ENCODE measurements around the gene RHBDF1.

The RHBDF1 gene

DNA sequence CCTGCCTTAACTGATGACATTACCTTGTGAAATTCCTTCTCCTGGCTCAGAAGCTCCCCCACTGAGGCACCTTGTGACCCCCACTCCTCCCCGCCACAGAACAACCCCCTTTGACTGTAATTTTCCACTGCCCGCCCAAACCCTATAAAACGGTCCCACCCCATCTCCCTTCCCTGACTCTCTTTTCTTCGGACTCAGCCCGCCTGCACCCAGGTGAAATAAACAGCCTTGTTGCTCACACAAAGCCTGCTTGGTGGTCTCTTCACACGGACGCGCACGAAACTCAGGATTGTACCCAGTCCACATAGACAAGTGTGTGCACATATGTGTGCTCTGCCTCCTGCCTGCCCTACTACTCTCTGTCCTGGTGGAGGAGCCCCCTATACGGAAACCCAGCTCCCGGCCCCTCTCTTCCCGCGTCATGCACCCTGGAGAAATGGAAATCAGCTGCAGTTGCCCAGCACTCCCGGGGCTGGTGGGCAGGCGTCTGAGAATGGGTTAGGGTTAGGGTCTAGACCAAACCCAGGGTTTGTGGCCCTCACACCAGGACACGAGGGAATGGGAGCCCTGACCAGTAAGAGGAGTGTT is 2.4 kb upstream of the RHBDF1 start:
- FAIRE-seq (no peak), DNase-seq (ENCODE audit: low spot score) (no peak)

DNA sequence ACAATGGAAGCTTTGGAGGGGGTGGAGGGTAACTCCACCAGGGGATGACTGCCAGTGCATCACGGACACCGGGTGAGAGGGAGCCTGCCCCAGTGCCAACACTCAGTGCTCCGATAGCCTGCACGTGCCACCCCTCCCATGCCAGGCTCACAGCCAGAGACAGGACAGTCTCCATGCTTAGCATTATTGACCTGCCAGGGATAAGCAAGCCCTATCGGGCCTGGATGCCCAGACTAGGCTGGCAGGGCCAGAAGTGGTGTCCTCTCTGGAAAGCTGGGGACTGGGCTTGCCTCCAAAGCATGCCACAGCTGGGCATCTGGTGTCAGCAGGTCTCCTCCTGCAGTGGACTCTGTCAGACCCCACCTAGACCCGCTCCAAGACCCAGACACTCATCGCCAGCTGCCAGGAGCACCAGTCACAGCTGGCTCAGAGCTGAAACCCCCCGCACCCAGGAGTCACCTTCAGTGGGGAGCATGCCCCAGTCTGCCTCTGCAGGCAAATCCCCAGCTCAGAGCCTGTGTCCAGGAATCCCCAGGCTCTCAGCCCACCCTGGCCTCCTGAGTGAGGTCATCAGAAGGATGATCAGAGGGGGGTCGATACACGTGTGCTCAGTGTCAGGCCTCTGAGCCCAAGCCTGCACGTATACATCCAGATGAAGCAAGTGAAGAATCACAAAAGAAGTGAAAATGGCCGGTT is 1.8 kb upstream of the RHBDF1 start:
- no peak for FAIRE-seq

DNA sequence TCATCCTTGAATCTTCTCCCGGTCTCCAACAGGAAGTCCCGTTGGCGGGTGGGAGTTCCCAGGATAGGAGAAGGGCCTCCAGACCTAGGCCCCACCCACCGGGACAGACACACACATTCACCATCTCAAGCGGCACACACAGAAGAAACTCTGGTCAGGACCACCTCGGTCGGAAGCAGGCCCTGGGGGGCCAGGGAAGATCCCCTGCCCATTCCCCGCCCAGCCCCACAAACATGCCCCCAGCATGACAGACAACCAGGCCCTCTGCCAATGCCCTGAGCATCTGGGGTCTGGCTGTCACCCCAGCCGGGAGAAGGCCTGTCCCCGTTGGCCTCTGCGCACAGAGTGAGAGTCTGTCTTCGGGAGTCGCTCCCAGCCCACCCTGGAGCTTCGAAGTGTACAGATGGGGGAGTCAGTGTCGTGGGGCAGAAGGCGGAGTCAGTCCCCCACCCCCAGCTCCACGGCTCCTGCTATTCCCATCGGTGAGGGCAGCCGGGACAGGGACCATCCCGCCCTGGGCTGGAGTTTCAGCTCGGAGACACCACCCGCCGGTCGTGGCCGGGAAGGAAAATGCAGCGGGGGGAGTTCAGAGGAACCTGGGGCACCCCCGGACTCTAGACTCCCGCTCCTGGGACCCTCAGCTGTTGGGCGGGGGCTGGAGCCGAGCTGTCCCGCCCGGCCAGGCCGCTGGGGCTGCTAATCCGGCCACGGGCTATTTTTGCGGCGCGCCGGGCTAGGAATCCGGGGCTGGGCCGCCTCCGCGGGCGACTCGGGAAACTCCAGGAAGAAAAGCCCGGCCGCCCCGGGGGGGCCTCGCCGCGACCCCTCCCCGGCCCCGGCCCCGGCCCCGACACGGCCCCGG is 660 bp downstream of the RHBDF1 start:
- FAIRE-seq (no peak), DNase-seq (ENCODE audit: low spot score) (peak; percentile 50)

More for the DNA sequence above, 1.8 kb upstream of the RHBDF1 start:
- no peak for DNase-seq (ENCODE audit: low spot score)

DNA sequence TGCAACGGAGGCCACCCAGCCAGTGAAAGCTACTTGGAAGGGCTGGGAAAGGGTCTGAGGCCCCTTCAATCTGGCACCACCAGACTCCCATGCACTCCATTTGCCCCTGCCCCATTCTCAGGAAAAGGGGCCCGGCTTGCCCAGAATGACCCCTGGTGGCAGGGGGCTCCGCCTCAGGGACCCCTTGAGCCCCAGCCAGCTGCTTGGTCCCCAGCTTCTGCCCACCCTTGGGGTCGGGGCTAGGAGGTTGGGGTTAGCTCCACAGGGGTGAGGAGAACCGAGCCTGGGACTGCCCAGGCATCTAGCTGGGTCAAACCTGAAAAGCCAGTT is 1.3 kb downstream of the RHBDF1 start:
- no peak for DNase-seq (ENCODE audit: low spot score)
- FAIRE-seq = no peak

DNA sequence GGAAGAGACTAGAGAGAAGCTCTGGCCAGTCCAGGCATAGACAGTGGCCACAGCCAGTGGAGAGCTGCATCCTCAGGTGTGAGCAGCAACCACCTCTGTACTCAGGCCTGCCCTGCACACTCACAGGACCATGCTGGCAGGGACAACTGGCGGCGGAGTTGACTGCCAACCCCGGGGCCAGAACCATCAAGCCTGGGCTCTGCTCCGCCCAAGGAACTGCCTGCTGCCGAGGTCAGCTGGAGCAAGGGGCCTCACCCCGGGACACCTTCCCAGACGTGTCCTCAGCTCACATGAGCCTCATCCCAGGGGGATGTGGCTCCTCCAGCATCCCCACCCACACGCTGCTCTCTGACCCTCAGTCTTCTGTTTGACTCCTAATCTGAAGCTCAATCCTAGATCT is 3.2 kb downstream of the RHBDF1 start:
- no peak for FAIRE-seq
- no peak for DNase-seq (ENCODE audit: low spot score)

- FAIRE-seq = no peak
- DNase-seq (ENCODE audit: low spot score) = no peak
These were observed 4.3 kb downstream of the RHBDF1 start for GRCh38 chr16:67884-68789.

DNA sequence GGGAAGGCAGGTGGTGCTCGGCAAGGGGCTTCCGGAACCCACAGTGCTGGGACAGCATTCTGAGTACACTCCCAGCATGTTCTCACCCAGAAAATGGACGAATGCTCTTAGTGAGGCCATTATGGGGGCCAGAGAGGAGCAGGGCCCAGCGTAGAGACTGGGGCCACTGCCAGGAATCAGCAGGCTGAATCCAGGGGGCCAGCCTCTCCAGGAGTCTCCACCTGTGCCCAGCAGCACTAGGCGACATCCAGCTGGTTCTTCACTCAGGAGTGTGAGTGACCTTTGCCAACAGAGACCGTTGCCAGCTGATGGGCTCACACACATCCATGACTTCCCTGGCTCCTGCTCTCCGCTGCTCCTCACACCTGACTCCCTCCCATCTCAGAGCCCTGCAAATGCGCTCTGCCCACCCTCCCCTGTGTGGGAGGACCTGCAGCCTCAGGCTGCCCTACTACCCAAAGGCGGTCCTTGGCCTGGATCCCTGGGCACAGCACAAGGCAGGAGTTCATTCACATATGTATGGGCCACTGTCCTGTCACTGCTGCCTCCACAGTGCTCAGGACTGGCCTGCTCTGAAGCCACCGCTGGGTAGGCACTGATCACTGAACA is 5.1 kb downstream of the RHBDF1 start:
- FAIRE-seq (no peak), DNase-seq (ENCODE audit: low spot score) (no peak)

DNA sequence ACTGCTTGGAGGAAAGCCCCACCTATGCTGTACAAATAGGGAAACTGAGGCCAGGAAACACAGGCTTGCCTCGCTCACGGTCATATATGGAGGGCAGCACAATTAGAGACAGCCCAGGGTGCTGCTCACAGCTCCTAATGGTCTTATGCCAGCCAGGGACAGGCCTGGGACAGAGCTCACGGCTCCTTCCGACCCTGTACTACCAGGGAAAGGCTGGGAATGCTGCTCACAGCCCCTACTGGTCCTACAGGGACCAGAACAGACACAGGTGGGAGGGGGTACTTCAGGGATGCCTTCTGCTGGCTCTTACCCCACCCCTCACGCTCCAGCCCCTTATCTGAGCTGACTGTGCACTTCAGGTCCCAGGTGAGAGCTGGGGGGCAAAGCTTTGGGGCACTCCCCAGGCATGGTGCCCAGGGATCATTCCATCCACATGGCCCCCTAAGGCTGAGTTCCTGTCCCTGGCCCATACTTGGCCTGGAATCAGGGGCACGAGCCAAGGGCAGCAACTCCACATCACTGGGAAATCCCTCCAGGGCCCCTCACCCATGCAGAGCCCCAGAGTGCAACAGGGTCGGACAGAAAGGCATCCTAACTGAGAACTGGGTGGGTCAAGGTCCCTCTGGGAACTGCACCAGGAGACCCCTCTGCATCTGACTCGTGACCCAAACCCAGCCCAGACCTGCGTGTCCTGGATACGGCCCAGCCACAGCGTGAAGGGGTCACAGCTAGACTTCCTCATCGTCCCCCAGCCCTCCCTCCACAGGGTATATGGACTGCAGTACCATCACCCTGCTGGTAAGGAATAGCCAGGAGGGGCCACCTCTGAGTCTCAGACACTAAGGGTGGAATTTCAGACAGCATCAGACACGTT is 5.9 kb downstream of the RHBDF1 start:
- DNase-seq (ENCODE audit: low spot score) (no peak), FAIRE-seq (no peak)

GRCh38 chr16:65745-66144 is 6.7 kb downstream of the RHBDF1 start:
- FAIRE-seq = no peak

GRCh38 chr16:64914-65255 is 7.5 kb downstream of the RHBDF1 start:
- no peak for FAIRE-seq
- no peak for DNase-seq (ENCODE audit: low spot score)

More at GRCh38 chr16:65745-66144, 6.7 kb downstream of the RHBDF1 start:
- DNase-seq (ENCODE audit: low spot score) = peak; percentile 49

GRCh38 chr16:63998-64913 is 8.2 kb downstream of the RHBDF1 start:
- FAIRE-seq = no peak
- DNase-seq (ENCODE audit: low spot score) = no peak

GRCh38 chr16:63466-63865 is 9.0 kb downstream of the RHBDF1 start:
- no peak for FAIRE-seq
- DNase-seq (ENCODE audit: low spot score) = no peak

GRCh38 chr16:62968-63391 is 9.5 kb downstream of the RHBDF1 start:
- DNase-seq (ENCODE audit: low spot score) (no peak), FAIRE-seq (no peak)

GRCh38 chr16:62283-62967 is 10.0 kb downstream of the RHBDF1 start:
- no peak for DNase-seq (ENCODE audit: low spot score)

DNA sequence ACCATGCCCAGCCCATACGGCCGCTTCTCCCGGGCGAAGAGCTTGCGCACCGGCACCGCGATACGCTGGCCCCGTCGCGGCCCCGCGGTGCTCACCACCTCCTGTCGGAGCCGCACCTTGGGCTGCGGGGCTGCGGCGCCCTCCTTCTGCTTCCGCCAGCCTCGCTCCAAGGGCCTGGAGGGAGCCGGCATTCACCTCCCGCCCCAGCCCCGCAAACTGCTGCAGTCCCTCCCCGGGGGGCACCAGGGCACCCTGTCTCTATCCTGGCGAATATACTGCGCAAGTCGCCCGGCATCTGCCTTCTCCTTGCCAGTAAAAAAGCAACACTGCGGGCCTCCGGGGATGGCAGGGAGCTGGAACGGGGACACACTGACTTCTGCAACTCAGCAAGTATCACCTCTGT is 10.6 kb downstream of the RHBDF1 start:
- FAIRE-seq = no peak

More at GRCh38 chr16:62283-62967, 10.0 kb downstream of the RHBDF1 start:
- no peak for FAIRE-seq

DNA sequence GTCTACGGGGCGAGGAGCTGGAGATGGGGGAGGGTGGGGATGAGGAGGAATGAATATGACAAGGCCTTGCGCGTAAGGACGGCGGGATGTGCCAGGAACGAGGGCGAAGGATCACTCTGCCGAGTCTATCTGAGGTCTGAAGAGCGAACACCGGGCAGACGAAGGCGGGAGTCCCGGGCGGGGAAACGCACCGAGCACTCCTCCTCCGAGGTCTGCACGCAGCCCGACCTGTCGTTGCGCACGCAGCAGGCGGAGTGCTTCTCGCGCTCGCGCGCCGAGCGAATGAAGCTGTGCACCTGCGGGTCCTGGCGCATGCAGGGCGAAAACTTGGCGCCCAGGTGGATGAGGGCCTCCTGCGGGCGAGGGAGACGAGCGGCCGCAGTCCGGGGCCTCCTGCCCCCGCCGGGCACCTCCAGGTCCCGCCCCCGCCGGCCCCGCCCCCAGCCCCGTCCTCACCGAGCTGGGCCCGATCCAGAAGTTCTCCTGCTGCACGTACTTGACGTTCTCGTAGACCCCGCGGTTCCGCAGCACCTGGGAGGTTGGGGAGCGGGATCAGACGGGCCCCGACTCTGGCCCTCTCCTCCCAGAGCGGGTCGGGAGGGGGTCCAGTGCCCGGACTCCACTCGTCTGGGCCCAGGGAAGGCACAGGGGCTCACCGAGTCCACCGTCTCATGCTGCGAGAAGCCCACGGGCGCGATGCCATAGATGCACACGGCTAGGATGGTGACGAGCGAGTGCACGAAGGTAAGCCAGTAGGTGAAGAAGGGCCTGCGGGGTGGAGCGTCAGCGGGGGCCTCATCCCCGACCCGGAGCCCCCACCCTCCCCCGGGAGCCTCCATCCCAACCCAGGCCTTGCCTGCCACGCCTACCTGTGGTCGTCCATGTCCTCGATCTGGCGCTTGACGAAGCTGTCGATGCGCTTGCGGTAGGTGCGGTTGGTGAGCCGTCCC is 11.2 kb downstream of the RHBDF1 start:
- DNase-seq (ENCODE audit: low spot score) (no peak), FAIRE-seq (no peak)

More for the DNA sequence above, 10.6 kb downstream of the RHBDF1 start:
- no peak for DNase-seq (ENCODE audit: low spot score)

DNA sequence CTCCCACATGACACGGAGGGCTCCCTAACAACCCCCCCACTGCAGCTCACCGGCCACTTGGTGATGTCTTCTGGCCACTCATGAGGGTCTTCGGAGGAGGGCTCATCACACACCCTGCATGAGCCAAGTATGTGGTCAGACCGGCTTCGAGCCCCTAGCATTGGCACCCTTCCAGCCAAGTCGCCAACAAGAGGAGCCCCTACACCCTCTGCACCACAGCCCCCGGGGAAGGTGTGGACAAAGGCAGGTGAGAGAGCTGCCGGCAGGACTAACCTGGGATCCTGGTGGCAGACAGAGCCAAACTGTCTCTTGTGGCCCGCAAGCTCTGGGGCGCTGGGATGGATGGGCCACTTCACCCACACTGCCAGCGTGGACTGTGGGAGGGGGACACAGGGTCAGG is 12.3 kb downstream of the RHBDF1 start:
- no peak for FAIRE-seq
- no peak for DNase-seq (ENCODE audit: low spot score)

All from RCC 7860 (cell line).